Endothelial cell of umbilical vein (primary cell): Measurements from ENCODE around the gene MTMR11.
"Not testable (repeated sequence)": the region's sequence is repeated elsewhere in the genome, so short reads cannot be mapped to it uniquely, and the experiment has no call there.

Experiments
- CTCF ChIP-seq, 2 donors: IDR thresholded peaks; 1 replicate in 1 of 2; 2 replicates in 1 of 2; pipeline ENCODE4 v1.5.1; 2011; ENCODE audit warnings: low read length in 2 of 2, mild to moderate bottlenecking in 2 of 2, moderate library complexity in 2 of 2, control low read depth in 1 of 2, inconsistent platforms in 1 of 2, low read depth in 1 of 2; ENCODE audit not compliant: insufficient read depth in 1 of 2; ENCODE audit errors: extremely low read depth in 1 of 2
- EZH2 ChIP-seq: IDR thresholded peaks from 2 replicates; pipeline ENCODE4 v1.6.1; 2012; ENCODE audit warnings: borderline replicate concordance, low read depth, mild to moderate bottlenecking, moderate library complexity, low read length, inconsistent platforms; ENCODE audit not compliant: severe bottlenecking
- MAX ChIP-seq: IDR thresholded peaks from 2 replicates; pipeline ENCODE4 v1.6.1; 2011; ENCODE audit not compliant: insufficient read depth, insufficient read length
- POLR2AphosphoS5 ChIP-seq: IDR thresholded peaks from 2 replicates; pipeline ENCODE4 v1.6.1; 2012; ENCODE audit warnings: low read depth, mild to moderate bottlenecking, control low read depth, low read length, moderate library complexity; ENCODE audit not compliant: insufficient read depth

- not testable (repeated sequence) for TF ChIP-seq EZH2; CTCF (IDR thresholded peaks at IDR 0.05; ENCODE audit: extremely low read depth in 1 of 2, insufficient read depth in 1 of 2, low read depth in 1 of 2, low read length in 2 of 2); MAX
- TF ChIP-seq POLR2AphosphoS5, result peak; percentile 52
These were observed 50.6 kb downstream of the MTMR11 start for GRCh38 chr1:149886121-149886395.
